Progenitor cell of endocrine pancreas (in vitro differentiated cells): ENCODE results near the gene AP3B1. TPM values are rescaled to one million over a fixed set of nuclear protein-coding genes. Genes with fewer than 3 reads are reported as not detected.

Experiments used
- DNase-seq: peaks from one replicate; pipeline ENCODE4 v3.0.0; 2021; ENCODE audit warnings: low spot score; ENCODE audit not compliant: unreplicated experiment
- H3K27ac Mint-ChIP-seq: 2 replicates; pipeline ENCODE4 v1.8.0; 2021; ENCODE audit warnings: mild to moderate bottlenecking, moderate library complexity, mixed read lengths
- H3K27me3 Mint-ChIP-seq: 2 replicates; pipeline ENCODE4 v1.8.0; 2021; ENCODE audit warnings: mixed read lengths
- H3K36me3 Mint-ChIP-seq: 2 replicates; pipeline ENCODE4 v1.8.0; 2022; ENCODE audit warnings: mixed read lengths; ENCODE audit not compliant: insufficient read depth
- H3K4me1 Mint-ChIP-seq: 2 replicates; pipeline ENCODE4 v1.8.0; 2021; ENCODE audit warnings: low read depth, mixed read lengths
- H3K4me3 Mint-ChIP-seq: 2 replicates; pipeline ENCODE4 v1.8.0; 2021; ENCODE audit warnings: low read depth, mild to moderate bottlenecking, moderate library complexity, mixed read lengths
- H3K9me3 Mint-ChIP-seq: 2 replicates; pipeline ENCODE4 v1.8.0; 2021; ENCODE audit warnings: low read depth, mixed read lengths
- total RNA-seq: library from RNA; stranded (reverse); gene quantifications from 2 replicates; pipeline ENCODE4 v1.2.1, GENCODE V29; 2021
- TF ChIP-seq, protein P1 (sequence below): fragments of 200-600 bp; sonication (generic); IDR thresholded peaks from one replicate; pipeline ENCODE4 v1.5.0; 2021; ENCODE audit warnings: antibody characterized with exemption, mild to moderate bottlenecking; ENCODE audit not compliant: unreplicated experiment

AP3B1 gene
- total RNA-seq, 1 donor from 2014 or later, result 50.9 TPM

DNA sequence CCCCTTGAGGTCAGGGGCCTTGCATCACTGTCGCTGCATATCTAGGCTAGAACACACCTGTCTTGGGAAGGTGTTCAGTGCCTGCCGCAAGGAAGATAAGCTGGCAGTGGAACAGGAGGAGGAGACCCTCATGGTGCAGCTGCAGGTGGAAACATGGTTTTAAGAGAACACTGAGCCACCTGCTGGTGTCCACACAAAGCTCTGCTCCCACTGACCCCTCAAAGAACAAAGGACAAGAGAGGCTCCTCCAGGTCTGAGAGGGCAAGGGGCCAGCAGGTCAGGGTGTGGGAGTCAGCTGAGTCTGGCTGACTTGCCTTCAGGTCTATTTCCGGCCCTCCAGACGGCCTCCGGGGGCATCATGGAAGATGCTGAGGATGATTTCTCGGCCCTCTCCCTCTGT is 308.2 kb downstream of the AP3B1 start:
- peaks cover 7% of the 10 kb centered on the region for H3K27me3 Mint-ChIP-seq
- H3K4me3 Mint-ChIP-seq, result no peak overlapping the region
- no peaks in the 10 kb centered on the region for H3K9me3 Mint-ChIP-seq
- DNase-seq, result no peak
- TF ChIP-seq, protein P1, sequence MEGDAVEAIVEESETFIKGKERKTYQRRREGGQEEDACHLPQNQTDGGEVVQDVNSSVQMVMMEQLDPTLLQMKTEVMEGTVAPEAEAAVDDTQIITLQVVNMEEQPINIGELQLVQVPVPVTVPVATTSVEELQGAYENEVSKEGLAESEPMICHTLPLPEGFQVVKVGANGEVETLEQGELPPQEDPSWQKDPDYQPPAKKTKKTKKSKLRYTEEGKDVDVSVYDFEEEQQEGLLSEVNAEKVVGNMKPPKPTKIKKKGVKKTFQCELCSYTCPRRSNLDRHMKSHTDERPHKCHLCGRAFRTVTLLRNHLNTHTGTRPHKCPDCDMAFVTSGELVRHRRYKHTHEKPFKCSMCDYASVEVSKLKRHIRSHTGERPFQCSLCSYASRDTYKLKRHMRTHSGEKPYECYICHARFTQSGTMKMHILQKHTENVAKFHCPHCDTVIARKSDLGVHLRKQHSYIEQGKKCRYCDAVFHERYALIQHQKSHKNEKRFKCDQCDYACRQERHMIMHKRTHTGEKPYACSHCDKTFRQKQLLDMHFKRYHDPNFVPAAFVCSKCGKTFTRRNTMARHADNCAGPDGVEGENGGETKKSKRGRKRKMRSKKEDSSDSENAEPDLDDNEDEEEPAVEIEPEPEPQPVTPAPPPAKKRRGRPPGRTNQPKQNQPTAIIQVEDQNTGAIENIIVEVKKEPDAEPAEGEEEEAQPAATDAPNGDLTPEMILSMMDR, result peak; percentile 8
- H3K27ac Mint-ChIP-seq, result no peak overlapping the region
- H3K36me3 Mint-ChIP-seq, result no peaks in the 10 kb centered on the region
- peaks cover 11% of the 10 kb centered on the region for H3K4me1 Mint-ChIP-seq

DNA sequence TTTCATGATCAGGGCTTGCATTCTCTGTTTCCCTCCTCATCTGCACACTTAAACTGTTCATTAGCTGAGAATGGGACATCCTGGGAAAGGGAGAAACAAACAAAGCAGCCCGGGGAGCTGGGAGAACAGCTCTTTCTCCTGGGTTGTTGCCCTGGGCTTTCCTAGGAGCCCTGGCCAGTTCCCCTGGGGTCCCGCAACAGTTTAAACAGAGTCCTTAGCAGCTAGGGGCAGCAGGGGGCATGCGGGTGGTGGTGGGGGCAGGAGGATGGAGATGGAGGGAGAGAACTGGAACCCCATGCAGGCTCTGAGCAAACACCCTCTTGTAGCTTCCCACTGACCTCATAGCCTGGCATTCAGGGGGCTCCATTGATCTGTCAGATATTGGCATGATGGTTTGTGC is 309.3 kb downstream of the AP3B1 start:
- TF ChIP-seq, protein P1, result no peak
- no peak for DNase-seq
- peaks cover 11% of the 10 kb centered on the region for H3K4me1 Mint-ChIP-seq
- H3K27me3 Mint-ChIP-seq, result peaks cover 11% of the 10 kb centered on the region
- no peaks in the 10 kb centered on the region for H3K9me3 Mint-ChIP-seq
- H3K36me3 Mint-ChIP-seq, result no peaks in the 10 kb centered on the region
- no peak overlapping the region for H3K4me3 Mint-ChIP-seq
- no peak overlapping the region for H3K27ac Mint-ChIP-seq

DNA sequence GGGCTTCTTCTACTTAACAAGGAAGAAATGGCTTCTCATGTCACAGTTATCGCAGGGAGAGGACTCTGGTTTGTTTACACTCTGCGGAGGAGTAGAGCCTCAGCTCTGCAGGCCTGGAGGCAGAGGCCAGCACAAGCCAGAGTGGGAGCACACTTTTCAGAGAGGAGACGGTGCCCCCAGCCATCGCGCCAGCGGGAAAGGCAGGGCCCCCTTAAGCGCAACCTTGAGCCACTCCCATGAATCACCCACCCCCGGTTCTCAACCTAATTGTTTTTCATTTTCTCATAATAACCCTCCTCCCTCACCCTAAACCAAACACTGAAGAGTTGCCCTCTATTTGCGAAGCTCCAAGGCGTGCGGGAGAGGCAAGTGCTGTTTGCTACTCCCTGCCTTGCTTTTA is 309.9 kb downstream of the AP3B1 start:
- Mint-ChIP-seq H3K27ac (no peak overlapping the region), H3K9me3 (no peaks in the 10 kb centered on the region), H3K36me3 (no peaks in the 10 kb centered on the region), H3K4me3 (no peak overlapping the region), H3K27me3 (peaks cover 14% of the 10 kb centered on the region), H3K4me1 (peaks cover 11% of the 10 kb centered on the region)
- TF ChIP-seq, protein P1, result no peak
- DNase-seq, result no peak

DNA sequence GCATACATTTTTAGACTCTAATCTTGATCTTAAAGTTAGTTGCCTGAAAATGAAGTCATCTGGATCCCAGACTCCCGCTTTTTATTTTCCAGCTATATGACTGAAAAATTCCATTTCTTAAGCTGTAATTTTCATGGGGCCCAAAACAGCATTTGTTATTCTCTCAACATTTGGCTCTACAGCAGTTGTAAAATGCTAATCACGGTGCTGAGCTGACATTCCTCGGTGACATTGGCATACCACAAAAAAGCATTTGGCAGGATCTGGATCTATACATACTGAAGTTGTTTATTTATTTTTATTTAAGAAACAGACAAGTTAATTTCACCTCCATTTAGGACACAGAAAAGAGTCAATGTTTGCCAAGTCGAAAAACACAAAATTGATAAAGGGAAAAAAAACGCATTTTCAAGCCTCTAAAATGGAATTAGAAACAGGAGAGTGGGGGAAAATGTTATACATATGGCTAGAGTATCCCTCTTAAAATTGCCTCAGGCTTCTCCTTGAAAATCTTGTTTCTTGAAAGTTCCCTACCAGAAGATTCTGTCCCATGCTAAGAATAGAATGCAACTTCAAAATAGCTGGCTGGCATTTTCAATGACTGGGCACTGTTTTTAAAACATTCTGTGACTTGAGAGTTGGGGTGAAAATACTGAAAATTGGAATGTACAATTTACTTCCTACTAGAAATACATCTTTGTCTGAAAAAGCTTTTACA is 310.9 kb downstream of the AP3B1 start:
- TF ChIP-seq, protein P1, result no peak
- Mint-ChIP-seq H3K4me3 (no peak overlapping the region), H3K4me1 (peaks cover 11% of the 10 kb centered on the region), H3K36me3 (no peaks in the 10 kb centered on the region), H3K9me3 (no peaks in the 10 kb centered on the region), H3K27me3 (peaks cover 20% of the 10 kb centered on the region), H3K27ac (no peak overlapping the region)
- DNase-seq, result no peak

DNA sequence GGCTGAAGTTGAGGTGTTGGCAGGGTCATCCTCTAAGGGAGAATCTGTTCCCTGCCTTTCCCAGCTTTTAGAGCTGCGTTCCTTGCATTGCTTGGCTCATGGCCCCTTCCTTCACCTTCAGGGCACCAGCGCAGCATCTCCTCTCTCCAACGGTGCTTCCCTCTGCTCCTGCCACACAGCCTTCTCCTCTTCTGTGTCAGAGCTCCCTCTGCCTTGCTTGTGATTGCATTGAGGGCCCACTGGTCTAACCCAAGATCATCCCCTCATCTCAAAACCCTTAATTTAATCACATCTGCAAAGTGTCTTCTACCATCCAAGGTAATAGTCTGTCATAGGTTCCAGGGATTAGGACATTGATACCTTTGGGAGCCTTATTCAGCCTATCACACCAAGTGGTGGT is 312.7 kb downstream of the AP3B1 start:
- H3K4me3 Mint-ChIP-seq, result no peak overlapping the region
- H3K27me3 Mint-ChIP-seq, result peaks cover 30% of the 10 kb centered on the region
- H3K4me1 Mint-ChIP-seq, result peaks cover 11% of the 10 kb centered on the region
- DNase-seq, result no peak
- TF ChIP-seq, protein P1, result no peak
- H3K36me3 Mint-ChIP-seq, result no peaks in the 10 kb centered on the region
- no peaks in the 10 kb centered on the region for H3K9me3 Mint-ChIP-seq
- H3K27ac Mint-ChIP-seq, result no peak overlapping the region
